Measurements from ENCODE around the gene DNAH10.

Gene DNAH10

GRCh38 chr12:123845881-123846280 is 83.8 kb downstream of the DNAH10 start:
- TF ChIP-seq CTCF (IDR thresholded peaks at IDR 0.05; ENCODE audit: low read depth, low read length) (no peak), MYC (IDR thresholded peaks at IDR 0.05; ENCODE audit: low read depth, low read length) (no peak), MAX (IDR thresholded peaks at IDR 0.05; ENCODE audit: low read depth, low read length) (no peak), POLR2A (IDR thresholded peaks at IDR 0.05; ENCODE audit: extremely low read depth, insufficient read length) (no peak)
- DNase-seq (ENCODE audit: low read depth), result no peak
- no peak overlapping the region for H3K4me3 ChIP-seq (ENCODE audit: low read depth, low read length)

GRCh38 chr12:123846340-123846739 is 84.2 kb downstream of the DNAH10 start:
- no peak for TF ChIP-seq MAX (IDR thresholded peaks at IDR 0.05; ENCODE audit: low read depth, low read length)
- TF ChIP-seq MYC (IDR thresholded peaks at IDR 0.05; ENCODE audit: low read depth, low read length), result no peak
- no peak for TF ChIP-seq CTCF (IDR thresholded peaks at IDR 0.05; ENCODE audit: low read depth, low read length)
- no peak for TF ChIP-seq POLR2A (IDR thresholded peaks at IDR 0.05; ENCODE audit: extremely low read depth, insufficient read length)

GRCh38 chr12:123847019-123847418 is 84.9 kb downstream of the DNAH10 start:
- DNase-seq (ENCODE audit: low read depth), result no peak
- TF ChIP-seq MAX (IDR thresholded peaks at IDR 0.05; ENCODE audit: low read depth, low read length), result no peak
- no peak for TF ChIP-seq MYC (IDR thresholded peaks at IDR 0.05; ENCODE audit: low read depth, low read length)
- no peak for TF ChIP-seq POLR2A (IDR thresholded peaks at IDR 0.05; ENCODE audit: extremely low read depth, insufficient read length)
- no peak for TF ChIP-seq CTCF (IDR thresholded peaks at IDR 0.05; ENCODE audit: low read depth, low read length)
- H3K4me3 ChIP-seq (ENCODE audit: low read depth, low read length), result no peak overlapping the region

More at GRCh38 chr12:123846340-123846739, 84.2 kb downstream of the DNAH10 start:
- H3K4me3 ChIP-seq (ENCODE audit: low read depth, low read length), result no peak overlapping the region
- no peak for DNase-seq (ENCODE audit: low read depth)

- TF ChIP-seq CTCF (IDR thresholded peaks at IDR 0.05; ENCODE audit: low read depth, low read length), result no peak
- no peak for TF ChIP-seq POLR2A (IDR thresholded peaks at IDR 0.05; ENCODE audit: extremely low read depth, insufficient read length)
- no peak for TF ChIP-seq MYC (IDR thresholded peaks at IDR 0.05; ENCODE audit: low read depth, low read length)
- TF ChIP-seq MAX (IDR thresholded peaks at IDR 0.05; ENCODE audit: low read depth, low read length), result no peak
Measured at GRCh38 chr12:123847876-123848275, 85.8 kb downstream of the DNAH10 start.

GRCh38 chr12:123849517-123849916 is 87.4 kb downstream of the DNAH10 start:
- H3K4me3 ChIP-seq (ENCODE audit: low read depth, low read length), result no peak overlapping the region
- TF ChIP-seq MYC (IDR thresholded peaks at IDR 0.05; ENCODE audit: low read depth, low read length) (no peak), POLR2A (IDR thresholded peaks at IDR 0.05; ENCODE audit: extremely low read depth, insufficient read length) (no peak), CTCF (IDR thresholded peaks at IDR 0.05; ENCODE audit: low read depth, low read length) (no peak), MAX (IDR thresholded peaks at IDR 0.05; ENCODE audit: low read depth, low read length) (no peak)
- no peak for DNase-seq (ENCODE audit: low read depth)

More at GRCh38 chr12:123847876-123848275, 85.8 kb downstream of the DNAH10 start:
- no peak for DNase-seq (ENCODE audit: low read depth)
- H3K4me3 ChIP-seq (ENCODE audit: low read depth, low read length), result no peak overlapping the region

Data from NB4 (cell line).